ENCODE results near the gene TMEM243.
"Not testable (repeated sequence)": the region's sequence is repeated elsewhere in the genome, so short reads cannot be mapped to it uniquely, and the experiment has no call there.

TMEM243 gene

DNA sequence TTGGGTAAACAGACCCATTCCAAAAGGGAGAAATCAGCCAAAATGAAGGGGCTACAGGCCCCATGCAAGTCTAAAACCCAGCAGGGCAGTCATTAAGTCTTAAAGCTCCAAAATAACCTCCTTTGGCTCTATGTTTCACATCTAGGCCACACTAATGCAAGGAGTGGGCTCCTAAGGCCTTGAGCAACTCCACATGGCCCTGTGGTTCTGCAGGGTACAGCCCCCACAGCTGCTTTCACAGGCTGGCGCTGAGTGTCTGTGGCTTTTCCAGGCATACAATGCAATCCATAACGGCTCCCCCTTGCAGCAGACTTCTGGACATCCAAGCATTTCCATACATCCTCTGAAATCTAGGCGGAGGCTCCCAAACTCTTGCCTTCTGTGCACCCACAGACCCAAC, 9.0 kb downstream of the TMEM243 start:
- DNase-seq (ENCODE audit: low spot score), result no peak

DNA sequence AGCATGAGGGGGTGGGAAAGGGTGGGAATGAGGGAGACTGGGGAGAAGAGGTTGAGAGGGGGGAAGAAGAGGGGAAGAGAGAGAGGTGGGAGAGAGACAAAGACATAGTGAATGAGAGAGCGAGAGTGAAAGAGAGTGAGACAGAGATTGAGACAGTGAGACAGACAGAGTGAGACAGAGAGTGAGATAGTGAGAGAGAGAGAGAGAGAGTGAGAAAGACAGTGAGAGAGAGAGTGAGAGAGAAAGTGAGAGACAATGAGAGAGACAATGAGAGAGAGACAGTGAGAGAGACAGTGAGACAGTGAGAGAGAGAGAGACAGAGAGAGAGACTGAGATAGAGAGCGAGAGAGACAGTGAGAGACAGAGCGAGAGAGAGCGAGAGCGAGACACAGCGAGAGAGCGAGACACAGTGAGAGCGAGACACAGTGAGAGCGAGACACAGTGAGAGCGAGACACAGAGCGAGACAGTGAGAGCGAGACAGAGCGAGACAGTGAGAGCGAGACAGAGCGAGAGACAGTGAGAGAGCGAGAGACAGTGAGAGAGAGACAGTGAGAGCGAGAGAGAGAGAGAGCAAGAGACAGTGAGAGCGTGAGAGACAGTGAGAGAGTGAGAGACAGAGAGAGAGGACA, 10.1 kb downstream of the TMEM243 start:
- no peak for DNase-seq (ENCODE audit: low spot score)

GRCh38 chr7:87206361-87206760, 13.2 kb downstream of the TMEM243 start:
- DNase-seq (ENCODE audit: low spot score), result no peak

DNA sequence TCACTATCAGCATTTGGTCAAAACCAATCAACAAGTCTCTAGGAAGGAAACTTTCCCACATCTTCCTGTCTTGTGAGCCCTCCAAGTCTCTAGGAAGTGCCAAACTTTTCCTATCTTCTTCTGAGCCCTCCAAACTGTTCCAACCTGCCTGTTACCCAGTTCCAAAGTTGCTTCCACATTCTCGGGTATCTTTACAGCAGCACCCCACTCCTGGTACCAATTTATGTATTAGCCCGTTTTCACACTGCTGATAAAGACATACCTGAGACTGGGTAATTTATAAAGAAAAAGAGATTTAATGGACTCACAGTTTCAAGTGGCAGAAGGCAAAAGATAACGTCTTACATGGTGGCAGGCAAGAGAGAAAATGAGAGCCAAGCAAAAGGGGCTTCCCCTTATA, 13.8 kb downstream of the TMEM243 start:
- not testable (repeated sequence) for DNase-seq (ENCODE audit: low spot score)

DNA sequence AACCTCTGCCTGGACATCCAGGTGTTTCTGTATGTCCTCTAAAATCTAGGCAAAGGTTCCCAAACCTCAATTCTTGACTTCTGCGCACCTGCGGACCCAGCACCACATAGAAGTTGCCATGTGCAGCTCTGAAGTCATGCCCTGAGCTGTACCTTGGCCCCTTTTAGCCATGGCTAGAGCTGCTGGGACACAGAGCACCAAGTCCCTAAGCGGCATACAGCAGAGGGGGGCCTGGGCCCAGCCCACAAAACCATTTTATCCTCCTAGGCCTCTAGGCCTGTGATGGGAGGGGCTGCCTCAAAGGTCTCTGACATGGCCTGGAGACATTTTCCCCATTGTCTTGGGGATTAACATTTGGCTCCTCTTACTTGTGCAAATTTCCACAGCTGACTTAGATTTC, 14.6 kb downstream of the TMEM243 start:
- no peak for DNase-seq (ENCODE audit: low spot score)

DNA sequence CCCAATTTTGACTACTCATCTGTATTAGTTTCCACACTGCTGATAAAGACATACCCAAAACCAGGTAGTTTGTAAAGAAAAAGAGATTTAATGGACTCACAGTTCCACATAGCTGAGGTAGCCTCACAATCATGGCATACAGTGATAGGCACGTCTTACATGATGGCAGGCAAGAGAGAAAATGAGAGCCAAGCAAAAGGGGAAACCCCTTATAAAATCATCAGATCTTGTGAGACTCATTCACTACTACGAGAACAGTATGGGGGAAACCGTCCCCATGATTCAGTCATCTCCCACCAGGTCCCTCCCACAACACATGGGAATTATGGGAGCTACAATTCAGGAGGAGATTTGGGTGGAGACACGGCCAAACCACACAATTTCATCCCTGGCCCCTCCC, 15.6 kb downstream of the TMEM243 start:
- not testable (repeated sequence) for DNase-seq (ENCODE audit: low spot score)

GRCh38 chr7:87202705-87203104, 16.8 kb downstream of the TMEM243 start:
- DNase-seq (ENCODE audit: low spot score), result no peak

GRCh38 chr7:87202208-87202607, 17.3 kb downstream of the TMEM243 start:
- no peak for DNase-seq (ENCODE audit: low spot score)

DNA sequence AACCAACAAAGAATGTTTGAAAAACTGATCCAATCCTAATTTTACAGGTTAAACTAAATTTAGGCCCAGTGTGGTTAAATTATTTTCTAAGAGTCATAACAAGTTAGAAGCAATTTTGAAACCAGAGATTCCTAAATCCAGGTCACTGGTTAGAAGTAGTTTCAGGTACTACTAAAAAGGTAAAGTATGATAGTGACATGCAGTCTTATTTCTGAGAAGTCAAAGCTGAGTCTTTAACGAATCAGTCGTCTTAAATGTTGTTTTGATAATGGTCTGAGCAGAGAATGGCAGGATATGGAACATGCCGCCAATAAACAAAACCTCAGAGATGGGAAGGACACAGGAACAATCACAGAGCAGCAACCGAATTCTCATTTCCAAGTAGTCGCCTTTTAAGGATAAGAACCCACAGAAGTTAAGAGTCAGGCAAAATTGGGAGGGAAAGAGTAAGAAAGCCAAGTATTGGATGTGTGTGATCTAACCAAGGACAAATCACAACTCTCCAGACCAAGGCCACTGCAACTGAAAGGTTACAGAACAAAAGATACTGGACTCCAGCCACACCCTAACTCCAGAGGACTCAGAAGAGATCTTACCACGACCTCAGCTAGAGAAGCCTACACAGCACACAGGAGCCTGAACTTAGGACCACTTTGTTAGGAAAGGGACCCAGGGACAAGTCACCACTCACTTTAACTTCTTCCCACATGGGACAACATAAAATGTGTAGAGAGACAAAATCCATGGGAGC, 19.7 kb downstream of the TMEM243 start:
- no peak for DNase-seq (ENCODE audit: low spot score)

DNA sequence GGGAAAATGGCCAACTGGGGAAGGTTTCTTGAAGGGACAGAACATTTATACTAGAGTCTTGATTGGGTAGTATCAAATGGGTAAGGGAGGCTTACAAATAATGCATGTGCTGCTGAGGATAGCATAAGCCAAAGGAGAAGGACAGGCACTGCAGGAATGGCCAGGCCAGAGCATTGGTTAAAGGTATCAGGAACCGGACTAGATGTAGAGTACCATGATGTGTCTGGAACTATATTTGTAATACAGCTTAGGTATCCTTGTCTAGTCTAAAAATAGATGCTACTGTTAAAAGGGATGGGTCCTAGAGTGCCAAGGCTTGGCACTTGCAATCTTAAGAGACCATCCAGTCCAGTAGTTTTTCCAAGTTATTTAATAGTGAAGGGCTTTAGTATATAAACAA, 20.3 kb downstream of the TMEM243 start:
- no peak for DNase-seq (ENCODE audit: low spot score)

DNA sequence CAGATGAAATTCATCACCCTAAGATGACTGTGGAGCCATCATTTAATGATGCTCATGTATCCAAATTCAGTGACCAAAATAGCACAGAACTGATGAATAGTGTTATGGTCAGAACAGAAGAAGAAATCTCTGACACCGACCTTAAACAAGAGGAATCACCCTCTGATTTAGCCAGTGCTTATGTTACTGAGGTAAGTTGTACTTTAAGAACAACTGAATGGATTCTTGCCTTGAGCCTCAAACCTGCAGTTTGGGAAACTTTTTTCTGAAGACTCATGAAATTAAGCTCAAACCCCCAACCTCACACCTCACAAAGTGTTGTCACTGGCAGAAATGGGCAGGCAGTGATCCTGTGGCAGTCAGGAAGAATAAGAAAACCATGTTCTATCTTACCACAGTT, 25.6 kb downstream of the TMEM243 start:
- DNase-seq (ENCODE audit: low spot score), result no peak

GRCh38 chr7:87192784-87193487, 26.6 kb downstream of the TMEM243 start:
- DNase-seq (ENCODE audit: low spot score), result no peak

- DNase-seq (ENCODE audit: low spot score), result no peak
Measured at GRCh38 chr7:87190783-87191182, 28.7 kb downstream of the TMEM243 start.

DNA sequence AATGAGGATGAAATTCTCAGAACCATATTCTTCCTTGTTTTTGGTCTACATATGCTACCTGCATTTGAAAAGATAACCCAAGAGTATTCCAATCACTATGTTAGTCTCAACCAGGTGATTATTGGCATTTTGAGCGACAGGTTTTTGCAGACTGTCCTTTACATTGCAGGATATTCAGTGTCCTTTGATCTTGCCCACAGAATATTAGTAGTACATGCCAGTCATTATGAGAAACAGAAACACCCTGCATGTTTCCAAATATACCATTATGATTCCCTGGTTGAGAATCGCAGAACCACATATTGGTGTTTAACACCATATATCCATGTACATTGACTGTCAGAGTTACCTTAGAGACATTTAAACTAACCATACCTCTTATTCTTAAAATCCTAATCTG, 30.6 kb downstream of the TMEM243 start:
- no peak for DNase-seq (ENCODE audit: low spot score)

DNA sequence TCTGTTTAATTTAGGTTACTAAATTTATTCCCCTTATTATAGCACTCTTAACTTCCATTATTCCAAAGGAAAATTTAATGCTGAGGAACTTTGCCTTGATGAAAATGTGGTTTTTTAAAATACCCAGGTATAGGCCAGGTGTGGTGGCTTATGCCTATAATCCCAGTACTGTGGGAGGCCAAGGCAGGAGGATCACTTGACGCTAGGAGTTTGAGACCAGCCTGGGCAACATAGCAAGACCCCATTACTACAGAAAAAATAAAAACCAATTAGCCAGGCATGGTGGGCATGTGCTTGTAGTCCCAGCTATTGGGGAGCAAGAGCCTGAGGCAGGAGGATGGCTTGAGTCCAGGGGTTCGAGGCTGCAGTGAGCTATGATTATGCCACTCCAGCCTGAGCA, 32.4 kb downstream of the TMEM243 start:
- no peak for DNase-seq (ENCODE audit: low spot score)

DNA sequence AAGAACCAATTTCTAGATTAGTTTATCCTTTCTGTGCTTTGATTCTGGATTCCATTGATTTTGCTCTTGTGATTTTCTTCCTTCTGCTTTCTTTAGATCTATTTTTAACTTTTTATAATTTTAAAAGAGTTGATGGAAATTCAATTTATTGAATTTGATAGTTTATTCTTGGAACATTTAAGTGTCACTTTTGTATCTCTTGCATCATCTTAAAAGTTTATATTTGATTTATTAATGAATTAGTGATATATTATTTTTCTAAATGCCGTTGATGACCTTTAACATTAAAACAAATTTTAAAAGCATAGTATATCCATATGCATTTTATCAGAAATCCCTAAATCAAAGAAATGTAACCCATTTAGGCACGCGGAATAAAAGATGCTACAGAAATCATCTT, 40.4 kb downstream of the TMEM243 start:
- no peak for DNase-seq (ENCODE audit: low spot score)

GRCh38 chr7:87178320-87178719, 41.2 kb downstream of the TMEM243 start:
- DNase-seq (ENCODE audit: low spot score), result no peak

DNA sequence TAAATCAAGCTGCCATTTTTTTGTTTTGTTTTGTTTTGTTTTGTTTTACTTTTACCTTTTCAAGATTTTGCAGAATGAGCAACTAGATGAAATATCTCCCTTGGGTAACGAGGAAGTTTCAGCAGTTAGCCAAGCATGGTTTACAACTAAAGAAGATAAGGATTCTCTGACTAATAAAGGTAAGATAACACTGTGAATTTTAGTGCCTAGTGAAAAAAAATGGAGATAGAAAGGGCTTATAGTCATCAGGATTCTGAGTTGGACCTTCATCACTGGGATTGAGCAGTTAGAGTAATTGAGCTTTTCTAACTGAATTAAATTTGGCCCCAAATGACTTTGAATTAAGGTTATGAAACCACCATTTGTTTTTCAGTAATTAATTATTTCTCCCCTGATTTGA, 46.1 kb downstream of the TMEM243 start:
- no peak for DNase-seq (ENCODE audit: low spot score)

DNA sequence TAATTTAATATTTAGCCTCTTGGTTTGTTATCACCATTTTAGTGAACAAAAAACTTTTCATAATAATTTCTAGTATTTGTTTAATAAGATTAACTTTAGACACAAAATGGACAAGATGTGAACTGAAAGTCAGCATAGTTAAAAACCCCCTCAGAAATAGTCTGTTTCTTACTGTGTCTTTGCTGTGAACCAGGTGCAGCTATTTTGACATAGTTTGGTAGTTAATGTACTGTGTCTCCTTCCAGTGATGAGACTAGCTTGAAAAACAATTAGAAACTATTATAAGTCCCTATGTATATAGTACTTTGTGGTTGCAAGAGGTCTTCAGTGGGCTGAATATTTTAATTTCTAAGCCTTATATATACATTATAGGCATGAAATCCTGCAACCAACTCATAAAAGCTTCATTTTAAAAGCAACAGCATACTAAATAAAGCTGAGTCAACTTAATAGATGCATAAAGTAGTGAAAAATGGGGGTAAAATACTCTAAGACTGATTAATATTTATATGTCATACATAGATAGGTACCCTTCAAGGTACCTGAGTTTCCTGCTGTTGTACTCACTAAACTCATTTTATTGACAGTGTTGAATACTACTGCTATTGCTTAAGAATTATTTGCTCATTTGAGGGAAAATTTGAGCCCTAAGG, 48.1 kb downstream of the TMEM243 start:
- DNase-seq (ENCODE audit: low spot score), result no peak

- DNase-seq (ENCODE audit: low spot score), result no peak
Measured at GRCh38 chr7:87170828-87171227, 48.7 kb downstream of the TMEM243 start.

- no peak for DNase-seq (ENCODE audit: low spot score)
Measured at GRCh38 chr7:87164433-87164832, 55.1 kb downstream of the TMEM243 start.

DNA sequence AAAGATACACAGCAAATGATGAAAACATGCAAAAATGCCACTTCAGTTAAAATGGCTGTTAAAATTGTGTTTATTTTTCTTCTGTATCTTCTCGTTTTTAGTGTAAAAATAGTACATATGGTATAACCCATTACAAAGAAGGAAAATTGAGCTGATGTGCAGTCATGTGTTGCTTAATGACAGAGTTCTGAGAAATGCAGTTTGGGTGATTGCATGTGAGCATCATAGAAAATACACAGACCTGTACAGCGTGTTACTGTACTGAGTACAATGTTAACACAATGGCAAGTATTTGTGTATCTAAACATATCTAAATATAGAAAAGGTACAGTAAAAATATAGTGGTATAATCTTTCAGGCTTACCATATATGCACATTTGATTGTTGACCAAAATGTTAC, 60.0 kb downstream of the TMEM243 start:
- DNase-seq (ENCODE audit: low spot score), result no peak

GRCh38 chr7:87156709-87157108, 62.8 kb downstream of the TMEM243 start:
- DNase-seq (ENCODE audit: low spot score), result no peak
